Measurements from ENCODE around the gene ZNF444.

GRCh38 chr19:56115490-56115889, 25.6 kb upstream of the ZNF444 start:
- TF ChIP-seq GATA3 (IDR thresholded peaks at IDR 0.05; ENCODE audit: low read depth, low read length) = no peak
- TF ChIP-seq GATA2 (IDR thresholded peaks at IDR 0.05; ENCODE audit: low read depth, low read length) = no peak

Measured in SH-SY5Y (cell line).